GM12878 (cell line): Measurements from ENCODE around the gene HENMT1. TPM values are rescaled to one million over a fixed set of nuclear protein-coding genes. Genes with fewer than 3 reads are reported as not detected.

ENCODE experiments used
- ATAC-seq: fragments of 200-7000 bp; cut with Tn5 transposase; 3 replicates; pipeline ENCODE4 v1.9.1; 2020; ENCODE audit warnings: mild to moderate bottlenecking, moderate library complexity
- BruUV-seq: library from RNA; stranded (reverse); fragments of 400-500 nt; replicated peaks from 2 replicates; lab custom pipeline; 2021; lab: Mats Ljungman, UMichigan
- CTCF ChIA-PET: fragments of 300-600 bp; sonication (Branson Sonifier 250); formaldehyde crosslinking; extraction: SDS; loops from one replicate; lab custom pipeline; 2021; ENCODE audit warnings: inconsistent platforms; lab: Yijun Ruan, JAX
- POLR2A ChIA-PET: fragments of 350-600 bp; formaldehyde crosslinking; extraction: SDS; loops from one replicate; lab custom pipeline; 2021; ENCODE audit warnings: inconsistent platforms; lab: Charles Lee
- RAD21 ChIA-PET: fragments of 300-600 bp; sonication (Branson Sonifier 250); formaldehyde crosslinking; loops from one replicate; lab custom pipeline; 2023; ENCODE audit warnings: antibody characterized with exemption; ENCODE audit not compliant: unreplicated experiment; lab: Charles Lee
- SMC1A ChIA-PET: fragments of 300-600 bp; sonication (Branson Sonifier 250); formaldehyde crosslinking; loops from one replicate; lab custom pipeline; 2023; ENCODE audit not compliant: unreplicated experiment, uncharacterized antibody; lab: Charles Lee
- DNase-seq: peaks from one replicate; pipeline ENCODE4 v3.0.0-alpha.2; 2011; ENCODE audit warnings: low read depth, low spot score
- FAIRE-seq: peaks from 3 replicates; lab custom pipeline; 2011; peaks lifted over from hg19 to GRCh38; lab: Jason Lieb, UNC
- H2AFZ ChIP-seq: 2 replicates; pipeline ENCODE4 v1.6.0; 2011; ENCODE audit warnings: low read depth, low read length, control low read depth; ENCODE audit not compliant: control insufficient read depth
- H3K27ac ChIP-seq: 2 replicates; pipeline ENCODE4 v1.5.1; 2011; ENCODE audit warnings: control low read depth; ENCODE audit not compliant: control insufficient read depth, insufficient read depth
- H3K27me3 ChIP-seq, 2 experiments: replicated peaks in 1 of 2; 2 replicates each; pipeline versions ENCODE4 v1.6.0 to v1.6.1; 2011; ENCODE audit warnings: low read length in 1 of 2; ENCODE audit not compliant: control insufficient read depth in 2 of 2, insufficient read depth in 2 of 2
- H3K36me3 ChIP-seq, 2 experiments: 2 replicates each; pipeline ENCODE4 v1.5.1; 2011; ENCODE audit warnings: low read length in 1 of 2; ENCODE audit not compliant: control insufficient read depth in 2 of 2, insufficient read depth in 2 of 2
- H3K4me1 ChIP-seq: 2 replicates; pipeline ENCODE4 v1.6.1; 2011; ENCODE audit warnings: mild to moderate bottlenecking, low read length, moderate library complexity, mixed read lengths; ENCODE audit not compliant: control insufficient read depth, insufficient read depth
- H3K4me2 ChIP-seq: 2 replicates; pipeline ENCODE4 v1.6.0; 2011; ENCODE audit warnings: control low read depth; ENCODE audit not compliant: control insufficient read depth, insufficient read depth
- H3K4me3 ChIP-seq: fragments of 200-600 bp; sonication (generic); 2 replicates; pipeline ENCODE4 v1.5.1; 2016
- H3K79me2 ChIP-seq: 2 replicates; pipeline ENCODE4 v1.6.0; 2011; ENCODE audit warnings: low read length; ENCODE audit not compliant: control insufficient read depth, insufficient read depth
- H3K9ac ChIP-seq: 2 replicates; pipeline ENCODE4 v1.8.0; 2011; ENCODE audit warnings: low read length, control low read depth, mixed read lengths; ENCODE audit not compliant: control insufficient read depth, insufficient read depth
- H3K9me3 ChIP-seq: replicated peaks from 3 replicates; pipeline ENCODE4 v1.5.1; 2011; ENCODE audit warnings: mild to moderate bottlenecking, low read length; ENCODE audit not compliant: control insufficient read depth, insufficient read depth
- H4K20me1 ChIP-seq: 2 replicates; pipeline ENCODE4 v1.6.0; 2011; ENCODE audit not compliant: control insufficient read depth, insufficient read depth
- IKZF1 ChIP-seq: fragments of 450-650 bp; conservative IDR thresholded peaks from 2 replicates; pipeline ENCODE4 v1.6.1; 2017; ENCODE audit warnings: antibody characterized with exemption, mild to moderate bottlenecking
- MXI1 ChIP-seq: fragments of 150-350 bp; IDR thresholded peaks from 2 replicates; pipeline ENCODE4 v1.6.1; 2011; ENCODE audit warnings: low read depth, mild to moderate bottlenecking, inconsistent platforms, low read length, improper control_type of control experiment
- NBN ChIP-seq: fragments of 450-650 bp; IDR thresholded peaks from 2 replicates; pipeline ENCODE4 v1.6.1; 2016
- POLR2A ChIP-seq: IDR thresholded peaks from 2 replicates; pipeline ENCODE4 v1.6.1; 2011; ENCODE audit warnings: low read depth, mild to moderate bottlenecking, low read length
- RFX5 ChIP-seq: IDR thresholded peaks from 2 replicates; pipeline ENCODE4 v1.6.1; 2011; ENCODE audit warnings: low read depth, low read length, improper control_type of control experiment
- SUPT20H ChIP-seq: IDR thresholded peaks from 2 replicates; pipeline ENCODE4 v1.6.1; 2011; ENCODE audit warnings: low read depth, mild to moderate bottlenecking, low read length, moderate library complexity, borderline replicate concordance; ENCODE audit not compliant: control insufficient read depth
- YY1 ChIP-seq: IDR thresholded peaks from 2 replicates; pipeline ENCODE4 v1.6.1; 2011; ENCODE audit warnings: low read depth, mild to moderate bottlenecking, low read length
- ZNF274 ChIP-seq: IDR thresholded peaks from one replicate; pipeline ENCODE4 v1.8.0; 2011; ENCODE audit not compliant: insufficient read length, insufficient read depth
- WGBS: methylation state at CpG from one replicate; pipeline ENCODE4 v1.1.6; 2016; ENCODE audit warnings: low lambda C conversion rate; ENCODE audit not compliant: insufficient replicate concordance, insufficient coverage; ENCODE audit errors: missing lambda C conversion rate; 5-methylcytosine and 5-hydroxymethylcytosine counted together
- in situ Hi-C: fragments of 300-500 bp; cut with MboI; formaldehyde crosslinking; loops from 9 replicates; pipeline ENCODE4 v1.14.3; 2018; ENCODE audit warnings: mixed read lengths
- intact Hi-C: fragments of 100-400 bp; cut with micrococcal nuclease; formaldehyde crosslinking; loops from one replicate; pipeline ENCODE4 v1.14.2; 2022; ENCODE audit not compliant: unreplicated experiment
- polyA plus RNA-seq, 11 experiments: library from polyadenylated mRNA; depleted of rRNA in 4 of 11; unstranded in 6 of 11; stranded (reverse) in 5 of 11; fragments of >200 nt; fragmentation: Nextera tagmentation in 4 of 11; fragmentation: Illumina TruSeq in 1 of 11; extraction: Ambion mirVana in 4 of 11; extraction: Trizol in 1 of 11; gene quantifications; 1 replicate in 1 of 11; 2 replicates in 10 of 11; pipeline versions ENCODE4 v1.2.1 to v1.2.3, GENCODE V29; 2011 to 2016; ENCODE audit warnings: inconsistent platforms in 2 of 11, missing spikeins in 2 of 11, low read depth in 1 of 11
- total RNA-seq, 4 experiments: library from RNA; depleted of rRNA in 3 of 4; stranded (reverse); fragments of >200 nt in 3 of 4; fragmentation: Illumina TruSeq in 1 of 4; extraction: Trizol in 1 of 4; gene quantifications; 2 replicates each; pipeline versions ENCODE4 v1.2.1 to v1.2.3, GENCODE V29; 2013 to 2021
- TF ChIP-seq, protein P1 (sequence below), 3 experiments: IDR thresholded peaks in 2 of 3; conservative IDR thresholded peaks in 1 of 3; 2 replicates each; pipeline ENCODE4 v1.5.1; 2011; ENCODE audit warnings: low read depth in 3 of 3, low read length in 3 of 3, mild to moderate bottlenecking in 3 of 3, control low read depth in 2 of 3, moderate library complexity in 2 of 3, inconsistent platforms in 1 of 3, mixed read lengths in 1 of 3; ENCODE audit not compliant: control insufficient read depth in 2 of 3, insufficient read depth in 1 of 3; ENCODE audit errors: extremely low read depth in 1 of 3

HENMT1 gene
- total and polyA plus RNA-seq, 10 of the 15 experiments (the other 5 are each of a cell fraction or from before 2014, with no cell fraction given), result 4.4 to 15.6 (median 10.4) TPM

DNA sequence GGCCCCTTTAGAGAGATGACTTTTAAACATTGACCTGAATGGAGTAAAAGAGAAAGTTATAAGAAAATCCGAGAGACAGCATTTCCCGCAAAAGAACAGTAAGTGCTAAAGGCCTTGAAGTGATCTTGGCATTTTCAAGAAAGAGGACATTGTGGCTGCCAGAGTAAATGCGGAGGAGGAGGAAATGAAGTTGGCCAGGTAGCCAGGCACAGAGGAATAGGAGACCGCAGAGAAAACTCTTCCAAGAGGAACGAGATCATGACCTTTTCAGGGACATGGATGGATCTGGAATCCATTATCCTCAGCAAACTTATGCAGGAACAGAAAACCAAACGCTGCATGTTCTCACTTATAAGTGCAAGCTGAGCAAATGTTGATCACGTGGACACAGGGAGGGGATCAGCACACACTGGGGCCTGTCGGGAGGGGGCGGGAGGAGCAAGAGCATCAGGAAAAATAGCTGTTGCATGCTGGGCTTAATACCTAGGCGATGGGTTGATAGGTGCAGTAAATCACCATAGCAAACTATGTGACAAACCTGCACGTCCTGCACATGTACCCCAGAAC lies 51.3 kb downstream of the HENMT1 start:
- no peak overlapping the region for H3K4me2 ChIP-seq
- no peak overlapping the region for H3K4me3 ChIP-seq
- no peak for ATAC-seq
- H3K9ac ChIP-seq, result no peak overlapping the region
- 70% methylated on average over 11 of the region's 11 CpGs for WGBS
- no peaks in the 10 kb centered on the region for H3K79me2 ChIP-seq
- no peak for FAIRE-seq
- RAD21 ChIA-PET, result no interaction called here
- no peak for DNase-seq
- SMC1A ChIA-PET, result no interaction called here
- in situ Hi-C loops (no loop called here), intact Hi-C loops (loop anchor here (10.0 kb wide), 1 partner anchor 65 kb away; no protein-coding TSS in a partner anchor)
- CTCF ChIA-PET, result interaction anchor here (2.2 kb wide), 1 partner anchor 35 kb away, joined by 5 read pairs; no protein-coding TSS in a partner anchor
- H3K9me3 ChIP-seq, result no peaks in the 10 kb centered on the region
- no peaks in the 10 kb centered on the region for H3K4me1 ChIP-seq
- no TSS peak for BruUV-seq
- no peaks in the 10 kb centered on the region for H4K20me1 ChIP-seq
- TF ChIP-seq SUPT20H, result no peak
- TF ChIP-seq, protein P1, sequence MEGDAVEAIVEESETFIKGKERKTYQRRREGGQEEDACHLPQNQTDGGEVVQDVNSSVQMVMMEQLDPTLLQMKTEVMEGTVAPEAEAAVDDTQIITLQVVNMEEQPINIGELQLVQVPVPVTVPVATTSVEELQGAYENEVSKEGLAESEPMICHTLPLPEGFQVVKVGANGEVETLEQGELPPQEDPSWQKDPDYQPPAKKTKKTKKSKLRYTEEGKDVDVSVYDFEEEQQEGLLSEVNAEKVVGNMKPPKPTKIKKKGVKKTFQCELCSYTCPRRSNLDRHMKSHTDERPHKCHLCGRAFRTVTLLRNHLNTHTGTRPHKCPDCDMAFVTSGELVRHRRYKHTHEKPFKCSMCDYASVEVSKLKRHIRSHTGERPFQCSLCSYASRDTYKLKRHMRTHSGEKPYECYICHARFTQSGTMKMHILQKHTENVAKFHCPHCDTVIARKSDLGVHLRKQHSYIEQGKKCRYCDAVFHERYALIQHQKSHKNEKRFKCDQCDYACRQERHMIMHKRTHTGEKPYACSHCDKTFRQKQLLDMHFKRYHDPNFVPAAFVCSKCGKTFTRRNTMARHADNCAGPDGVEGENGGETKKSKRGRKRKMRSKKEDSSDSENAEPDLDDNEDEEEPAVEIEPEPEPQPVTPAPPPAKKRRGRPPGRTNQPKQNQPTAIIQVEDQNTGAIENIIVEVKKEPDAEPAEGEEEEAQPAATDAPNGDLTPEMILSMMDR (IDR thresholded peaks at IDR 0.05 in 2 of 3, conservative IDR thresholded peaks at IDR 0.05 in 1 of 3; ENCODE audit: control insufficient read depth in 2 of 3, extremely low read depth in 1 of 3, insufficient read depth in 1 of 3, low read depth in 3 of 3, low read length in 3 of 3), result no peak
- TF ChIP-seq POLR2A, result no peak
- no peak for TF ChIP-seq RFX5
- no peak for TF ChIP-seq ZNF274
- no peak for TF ChIP-seq NBN
- TF ChIP-seq YY1, result no peak
- TF ChIP-seq IKZF1, result no peak
- TF ChIP-seq MXI1, result no peak
- POLR2A ChIA-PET, result no interaction called here
- H3K27ac ChIP-seq, result no peak overlapping the region
- no peaks in the 10 kb centered on the region for H3K36me3 ChIP-seq
- H3K27me3 ChIP-seq, result no peaks in the 10 kb centered on the region
- no peak overlapping the region for H2AFZ ChIP-seq
